NCI-H2081 (cell line): Measurements from ENCODE around the gene MYG1.
"Not testable (repeated sequence)": the region's sequence is repeated elsewhere in the genome, so short reads cannot be mapped to it uniquely, and the experiment has no call there.

Experiments
- DNase-seq, 2 experiments: peaks; one replicate each; lab custom pipeline; 2025; lab: John Stamatoyannopoulos, UW

Gene MYG1

GRCh38 chr12:53287741-53288216 is 11.7 kb upstream of the MYG1 start:
- peak; percentile 10 to 39 for DNase-seq

- no peak for DNase-seq
These were observed 11.2 kb upstream of the MYG1 start for GRCh38 chr12:53288322-53288721.

GRCh38 chr12:53289891-53290290 is 9.6 kb upstream of the MYG1 start:
- no peak for DNase-seq

GRCh38 chr12:53290661-53291060 is 8.8 kb upstream of the MYG1 start:
- DNase-seq: no peak

GRCh38 chr12:53292426-53292825 is 7.1 kb upstream of the MYG1 start:
- DNase-seq: peak; percentile 89 to 97

GRCh38 chr12:53295070-53295890 is 4.2 kb upstream of the MYG1 start, which contains the start of gene PFDN5:
Gene PFDN5 (plus strand): TSS chr12:53295542. CDS start chr12:53295568, 26 bp downstream.
- peak; percentile 82 to 91 for DNase-seq

GRCh38 chr12:53295891-53296219 is 3.6 kb upstream of the MYG1 start:
- no peak for DNase-seq

- not testable (repeated sequence) for DNase-seq
These were observed 2.4 kb upstream of the MYG1 start for GRCh38 chr12:53297106-53297505.

GRCh38 chr12:53298164-53298563 is 1.3 kb upstream of the MYG1 start:
- DNase-seq: no peak

- DNase-seq: no peak
These were observed 418 bp upstream of the MYG1 start for GRCh38 chr12:53299101-53299453.

- no peak for DNase-seq
These were observed 692 bp downstream of the MYG1 start for GRCh38 chr12:53300187-53300586.

- DNase-seq: no peak
These were observed 3.4 kb downstream of the MYG1 start for GRCh38 chr12:53302903-53303302.

GRCh38 chr12:53306826-53307225 is 7.3 kb downstream of the MYG1 start:
- no peak for DNase-seq

GRCh38 chr12:53308276-53308675 is 8.8 kb downstream of the MYG1 start:
- no peak for DNase-seq

- no peak for DNase-seq
These were observed 14.5 kb downstream of the MYG1 start for GRCh38 chr12:53313996-53314395.

- no peak for DNase-seq
These were observed 21.1 kb downstream of the MYG1 start for GRCh38 chr12:53320352-53321195.

GRCh38 chr12:53324113-53324778 is 24.8 kb downstream of the MYG1 start:
- no peak for DNase-seq

- DNase-seq: peak; percentile 85 to 87
These were observed 25.4 kb downstream of the MYG1 start for GRCh38 chr12:53324779-53325510.

- DNase-seq: no peak
These were observed 26.1 kb downstream of the MYG1 start for GRCh38 chr12:53325511-53326061.

GRCh38 chr12:53326460-53327185 is 27.1 kb downstream of the MYG1 start:
- no peak for DNase-seq
